NCI-H2081 (cell line): ENCODE results near the gene MED22.

Source experiments
- DNase-seq, 2 experiments: peaks; one replicate each; lab custom pipeline; 2025; lab: John Stamatoyannopoulos, UW

MED22 gene

DNA sequence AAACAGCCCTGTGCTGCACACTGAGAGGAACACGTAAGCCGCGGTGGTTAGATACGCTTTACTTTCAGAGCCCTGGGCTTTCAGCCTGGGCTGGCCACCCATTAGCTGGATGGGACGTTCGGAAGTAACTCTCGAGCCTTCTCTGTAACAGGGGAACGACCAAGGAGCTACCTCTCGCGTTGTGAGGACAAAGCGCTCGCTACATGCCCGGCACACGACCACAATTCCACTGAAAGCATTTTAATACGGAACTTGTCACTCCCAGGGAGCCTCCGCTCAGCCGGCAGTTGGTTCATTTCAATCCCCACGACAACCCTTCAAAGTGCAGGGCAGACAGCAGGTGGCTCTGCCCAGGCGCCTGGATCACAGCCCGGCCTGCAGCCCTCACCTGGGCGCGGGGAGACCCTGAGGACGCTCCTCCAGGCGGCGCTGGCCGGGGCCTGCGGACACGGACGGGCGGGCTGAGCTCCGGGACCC lies 8.0 kb upstream of the MED22 start:
- peak in 1 of 2 experiments; percentile 39 for DNase-seq

DNA sequence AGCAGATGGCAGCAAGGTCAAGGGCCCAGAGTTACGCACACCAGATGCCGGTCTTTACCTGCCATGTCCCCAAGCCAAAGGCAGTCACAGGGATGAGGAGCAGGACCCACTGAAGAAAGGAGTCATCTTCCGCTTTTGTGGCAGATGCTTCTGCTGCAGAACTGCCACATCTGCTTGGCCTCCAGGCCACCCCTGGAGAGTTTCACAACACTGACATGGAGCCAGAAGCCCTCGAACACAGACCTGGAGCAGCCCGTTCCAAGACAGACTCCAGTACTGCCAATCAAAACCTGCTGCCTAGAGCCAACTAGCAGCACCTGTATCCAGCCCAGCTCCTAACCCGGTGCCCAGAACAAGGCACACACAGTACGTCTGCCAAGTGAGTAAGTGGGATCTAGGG lies 6.8 kb upstream of the MED22 start:
- no peak for DNase-seq

DNA sequence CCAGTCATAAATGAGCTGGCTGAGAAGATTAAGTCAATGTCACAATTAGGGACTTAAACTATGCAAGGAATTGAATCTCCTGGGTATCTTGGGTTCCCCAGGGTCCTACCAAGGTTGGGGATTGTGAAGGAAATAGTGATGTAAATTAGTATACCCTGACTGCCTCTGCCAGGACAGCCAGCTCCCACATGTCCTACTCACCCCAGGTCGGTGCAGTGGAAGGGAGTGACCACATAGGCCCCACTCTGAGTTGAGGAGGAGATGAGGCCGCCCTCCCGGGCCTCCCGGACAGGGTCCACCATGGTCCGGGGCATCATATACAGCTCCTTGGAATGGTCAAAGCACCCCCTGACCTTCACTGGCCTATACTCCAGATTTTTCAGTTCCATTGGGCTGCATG lies 5.6 kb upstream of the MED22 start:
- no peak for DNase-seq

DNA sequence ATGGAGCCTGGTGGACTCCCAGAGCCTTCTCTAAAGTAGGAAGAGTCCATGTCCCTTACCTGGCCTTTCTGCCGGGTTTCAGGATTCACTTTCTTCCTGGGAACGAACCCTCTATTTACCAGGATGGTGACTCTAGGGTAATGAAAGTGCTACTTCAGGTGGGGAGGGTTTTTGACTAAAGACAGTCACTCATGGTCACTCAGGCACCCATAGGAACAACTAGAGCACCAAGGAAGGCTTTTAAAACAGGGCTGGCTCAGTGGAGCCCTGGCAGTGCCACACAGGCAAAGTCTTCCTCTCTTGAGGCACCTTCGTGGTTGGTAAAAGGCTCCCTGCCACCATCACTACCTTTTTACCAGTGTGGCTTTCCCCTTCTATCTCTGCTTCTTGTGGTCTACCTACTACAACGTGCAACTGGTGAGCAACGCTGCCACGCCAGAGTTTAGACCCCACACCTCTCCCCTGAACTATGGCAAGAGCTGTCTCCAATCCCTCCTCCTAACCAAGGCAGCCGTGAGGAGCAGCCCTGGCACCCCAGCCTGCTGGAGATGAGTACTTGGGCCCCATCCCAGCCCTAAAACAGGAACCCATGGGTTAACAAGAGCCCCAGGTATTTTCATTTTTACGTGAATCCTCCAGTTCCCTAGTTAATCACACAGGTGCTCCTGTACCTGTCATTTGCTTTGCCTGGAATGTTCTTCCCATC lies 4.9 kb upstream of the MED22 start:
- DNase-seq, result no peak

DNA sequence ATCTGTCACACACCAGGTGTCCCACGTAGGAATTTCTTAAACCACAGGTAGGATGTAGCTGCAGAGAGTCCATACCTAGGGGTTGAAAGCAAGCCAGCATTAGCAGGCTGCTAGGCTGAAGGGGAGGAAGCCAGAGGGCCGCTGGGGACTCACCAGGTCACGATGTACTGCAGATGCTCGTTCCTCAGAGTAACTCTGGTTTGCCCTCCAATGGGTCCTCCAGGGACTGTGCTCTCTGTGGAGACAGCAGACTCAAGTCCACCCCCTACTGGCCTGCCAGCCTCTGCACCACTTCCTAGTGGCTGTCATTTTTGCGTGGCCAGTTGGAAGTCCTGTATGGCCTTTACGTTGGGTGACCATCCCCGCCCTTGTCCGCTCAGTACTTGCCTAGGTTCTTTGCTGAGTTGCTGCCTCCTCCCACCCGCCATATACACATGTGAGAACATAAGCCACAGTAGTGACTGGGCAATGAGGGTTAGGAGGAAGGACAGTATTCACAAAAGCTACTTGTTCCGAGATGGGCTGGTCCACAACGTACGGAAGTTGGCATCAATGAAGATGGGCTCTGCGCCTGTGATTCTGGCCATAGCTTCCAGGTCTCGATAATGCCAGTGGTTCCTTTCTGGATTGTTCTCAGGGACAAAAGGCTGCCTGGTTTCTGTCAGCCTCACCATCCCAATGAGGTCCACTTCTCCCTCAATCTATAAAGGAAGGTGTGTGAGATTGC lies 4.1 kb upstream of the MED22 start:
- DNase-seq, result peak in 1 of 2 experiments; percentile 13

DNA sequence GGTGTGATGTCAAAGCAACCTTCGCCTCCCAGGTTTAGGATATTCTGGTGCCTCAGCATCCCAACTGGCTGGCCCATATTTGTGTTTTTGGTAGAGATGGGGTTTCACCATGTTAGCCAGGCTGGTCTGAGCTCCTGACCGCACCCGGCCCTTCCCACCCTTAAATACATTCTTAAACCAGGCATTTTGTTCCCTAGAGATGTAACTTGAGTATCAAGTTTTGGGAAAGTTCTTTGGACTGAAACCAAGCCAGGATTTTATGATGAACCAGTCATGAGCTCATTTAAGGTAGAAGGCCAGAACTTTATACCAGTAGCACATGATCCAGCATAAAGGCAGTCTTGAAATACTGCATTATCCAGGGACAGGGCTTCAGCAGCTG lies 3.6 kb upstream of the MED22 start:
- no peak for DNase-seq

DNA sequence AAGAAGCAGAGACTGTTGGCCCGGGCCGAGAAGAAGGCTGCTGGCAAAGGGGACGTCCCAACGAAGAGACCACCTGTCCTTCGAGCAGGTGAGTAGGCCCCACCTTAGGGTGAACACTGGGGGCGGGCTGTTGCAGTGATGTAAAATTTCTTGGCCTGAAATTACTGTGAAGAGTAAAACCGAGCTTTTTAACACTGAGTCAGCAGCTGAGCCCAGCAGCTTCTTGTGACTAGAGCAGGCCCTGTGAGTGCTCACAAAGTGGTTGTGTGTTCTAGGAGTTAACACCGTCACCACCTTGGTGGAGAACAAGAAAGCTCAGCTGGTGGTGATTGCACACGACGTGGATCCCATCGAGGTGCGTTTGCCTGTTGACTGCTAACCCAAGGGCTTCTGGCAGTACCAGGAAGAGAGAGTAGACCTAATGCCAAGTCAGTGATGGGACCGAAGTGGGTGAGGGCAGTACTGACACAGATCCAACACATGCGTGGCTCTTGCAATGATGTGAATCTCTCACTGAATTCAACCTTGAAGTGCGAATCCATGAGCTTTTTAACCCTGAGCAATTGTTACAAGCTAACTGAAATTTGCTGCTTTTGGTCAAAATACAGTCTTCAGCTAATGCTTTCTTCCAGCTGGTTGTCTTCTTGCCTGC lies 2.2 kb upstream of the MED22 start:
- no peak for DNase-seq

DNA sequence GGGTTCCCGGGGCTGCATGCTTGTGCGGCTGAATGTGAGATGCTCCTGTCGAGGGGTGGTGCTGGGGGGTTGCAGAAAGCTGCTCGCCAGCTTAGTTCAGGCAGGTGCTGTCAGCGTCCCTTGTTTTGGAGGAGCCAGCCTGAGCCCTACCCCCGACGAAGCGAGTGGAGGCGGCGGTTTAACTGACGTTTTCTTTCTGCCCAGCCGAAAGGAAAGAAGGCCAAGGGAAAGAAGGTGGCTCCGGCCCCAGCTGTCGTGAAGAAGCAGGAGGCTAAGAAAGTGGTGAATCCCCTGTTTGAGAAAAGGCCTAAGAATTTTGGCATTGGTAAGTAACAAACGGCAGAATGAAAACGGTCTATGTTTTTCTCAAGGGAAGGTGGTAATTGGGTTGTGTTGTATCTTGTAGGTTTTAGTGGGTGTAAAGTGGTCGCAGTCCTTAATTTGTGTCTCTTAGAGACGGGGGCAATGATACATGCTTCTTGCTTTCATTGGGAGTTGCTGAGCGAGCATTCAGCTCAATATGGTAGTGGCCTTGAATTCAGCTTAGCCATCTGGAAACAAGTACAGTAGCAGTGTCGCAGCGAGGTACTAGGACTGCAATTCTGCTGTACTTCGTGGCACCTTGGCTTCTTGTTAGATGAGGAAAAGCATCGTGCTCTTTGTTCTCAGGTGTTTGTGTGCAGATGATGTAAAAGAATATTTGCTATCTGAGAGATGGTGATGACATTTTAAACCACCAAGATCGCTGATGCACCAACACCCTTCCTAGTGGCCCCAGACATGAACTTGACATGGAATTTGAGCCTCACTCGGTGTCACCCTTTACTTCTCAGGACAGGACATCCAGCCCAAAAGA lies 1.0 kb upstream of the MED22 start:
- no peak for DNase-seq

DNA sequence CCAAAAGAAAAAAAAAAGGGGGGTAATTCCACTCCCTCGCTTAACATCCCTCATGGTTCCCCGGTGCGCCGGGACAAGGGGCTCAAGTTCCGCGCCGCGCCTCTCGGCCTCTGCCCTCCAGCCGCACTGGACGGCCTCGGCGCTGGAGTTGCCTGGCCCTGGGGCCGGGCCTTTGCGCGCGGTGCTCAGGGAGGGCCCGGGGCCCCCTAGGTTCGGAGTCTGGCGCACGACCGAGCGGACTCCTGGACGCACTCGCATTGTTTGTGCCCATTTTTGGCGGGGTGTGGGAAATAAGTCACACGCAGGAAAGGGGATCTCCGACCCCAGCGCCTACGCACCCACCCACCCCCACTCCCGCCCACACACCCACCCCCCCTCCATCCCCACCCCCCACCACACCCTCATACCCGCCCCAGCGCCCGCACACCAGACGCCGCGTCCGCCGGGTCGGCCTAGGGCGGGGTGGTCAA lies 381 bp downstream of the MED22 start:
- DNase-seq, result peak in 1 of 2 experiments; percentile 21

DNA sequence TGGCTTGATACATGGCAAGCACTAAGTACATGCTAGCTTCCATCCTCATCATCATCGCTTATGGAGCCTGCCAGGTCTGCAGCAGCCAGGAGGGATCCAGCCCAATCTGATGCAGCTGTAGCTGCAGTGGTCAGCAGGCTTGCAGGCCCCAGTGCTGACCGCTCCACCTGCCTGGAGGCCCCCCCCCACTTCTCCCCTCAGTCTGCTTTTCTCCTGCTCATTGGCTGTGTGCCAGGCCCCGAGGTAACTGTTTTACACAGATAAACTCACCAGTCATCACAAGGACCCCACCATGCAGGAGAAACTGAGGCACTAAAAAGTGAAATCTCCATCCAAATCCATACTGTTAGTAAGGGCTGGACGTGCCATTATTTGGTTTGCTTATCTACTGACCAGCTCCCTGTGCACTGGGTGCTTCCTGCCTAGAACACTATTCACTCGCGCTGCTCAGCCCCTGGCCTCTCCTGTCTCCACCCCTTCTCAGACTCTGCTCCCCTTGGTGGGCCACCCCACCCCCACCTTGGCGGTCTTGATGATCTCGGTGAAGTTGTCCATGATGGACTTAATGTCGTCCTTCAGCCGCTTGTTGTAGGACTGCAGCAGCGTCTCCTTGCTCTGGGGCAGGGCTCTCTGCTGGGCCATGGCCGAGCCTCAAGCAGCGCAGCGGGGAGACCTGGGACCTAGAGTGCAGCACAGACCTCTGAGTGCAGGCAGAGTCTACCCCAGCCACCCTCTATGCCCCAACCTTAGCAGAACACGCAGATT lies 1.7 kb downstream of the MED22 start:
- DNase-seq, result no peak

DNA sequence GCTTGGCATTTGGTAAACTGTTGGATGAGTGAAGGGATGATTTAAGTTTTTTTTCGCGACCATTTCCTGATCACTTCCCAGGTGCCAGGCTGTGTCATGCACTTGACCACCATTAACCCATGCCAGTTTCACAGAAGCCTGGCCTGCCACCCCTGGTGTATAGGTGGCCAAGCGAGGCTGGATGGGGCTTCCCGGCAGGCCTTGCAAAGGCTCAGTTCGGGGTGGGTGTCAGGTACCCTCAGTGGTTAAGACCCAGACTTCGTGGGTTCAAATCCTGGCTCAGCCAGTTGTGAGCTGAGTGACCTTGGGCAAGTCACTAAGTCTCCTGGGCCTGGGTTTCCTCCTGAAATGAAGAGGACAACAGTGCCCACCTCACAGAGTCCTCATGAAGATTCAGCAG lies 2.3 kb downstream of the MED22 start:
- DNase-seq, result no peak

DNA sequence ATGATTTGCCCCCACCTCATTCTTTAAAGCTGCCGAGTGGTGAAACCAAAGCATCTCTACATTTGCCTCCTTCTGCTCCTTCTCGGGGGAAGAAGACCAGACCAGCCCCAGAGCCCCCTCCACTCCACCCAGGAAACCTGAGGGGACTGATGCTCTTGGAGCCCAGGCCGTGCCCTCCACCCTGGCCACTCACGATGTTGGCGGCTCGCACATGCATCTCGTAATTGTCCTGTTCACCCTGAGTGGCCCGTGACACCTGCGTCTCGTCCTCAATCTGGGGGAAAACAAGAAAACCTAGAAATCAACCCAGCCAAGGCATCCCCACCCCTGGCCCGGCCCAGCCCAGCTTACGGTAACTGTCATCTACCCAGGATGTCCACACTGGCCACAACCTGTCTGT lies 3.0 kb downstream of the MED22 start:
- DNase-seq, result no peak

DNA sequence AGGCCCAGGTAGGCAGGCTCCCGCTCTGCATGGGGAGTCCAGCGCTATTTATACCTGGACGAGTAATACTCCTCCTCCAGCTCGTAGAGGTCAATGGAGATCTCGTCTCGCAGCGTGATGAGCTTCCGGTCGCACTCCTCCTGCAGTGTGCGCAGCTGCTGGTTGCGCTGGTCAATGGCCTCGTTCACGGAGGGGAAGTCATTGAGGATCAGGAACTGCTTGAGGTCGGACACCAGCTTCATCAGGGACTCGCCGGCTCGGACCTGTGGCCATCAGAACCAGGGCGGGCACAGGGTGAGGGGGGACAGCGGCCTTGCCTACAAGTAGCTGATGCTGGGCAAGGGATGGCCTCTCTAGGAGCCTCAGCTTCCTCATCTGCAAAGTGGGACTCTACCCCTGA lies 3.9 kb downstream of the MED22 start:
- no peak for DNase-seq

DNA sequence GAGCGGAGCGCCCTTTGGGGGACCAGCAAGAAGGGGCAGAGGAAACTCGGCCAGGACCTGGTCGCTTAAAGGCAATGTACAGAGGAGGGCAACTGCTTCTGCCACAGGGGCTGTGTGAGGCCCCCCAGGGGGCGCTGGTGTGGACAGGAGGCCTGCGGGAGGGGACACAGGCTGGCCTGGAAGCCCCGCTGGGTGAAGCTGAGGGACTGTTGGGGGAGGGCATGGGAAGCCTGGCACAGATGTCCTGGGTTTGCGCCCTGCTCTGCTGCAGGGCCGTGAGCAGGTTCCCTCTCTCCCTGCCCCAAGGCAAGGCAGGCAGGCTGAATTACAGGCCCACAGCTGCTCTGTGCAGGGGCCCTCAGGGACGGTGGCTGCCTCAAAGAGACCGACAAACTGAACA lies 5.4 kb downstream of the MED22 start:
- no peak for DNase-seq

DNA sequence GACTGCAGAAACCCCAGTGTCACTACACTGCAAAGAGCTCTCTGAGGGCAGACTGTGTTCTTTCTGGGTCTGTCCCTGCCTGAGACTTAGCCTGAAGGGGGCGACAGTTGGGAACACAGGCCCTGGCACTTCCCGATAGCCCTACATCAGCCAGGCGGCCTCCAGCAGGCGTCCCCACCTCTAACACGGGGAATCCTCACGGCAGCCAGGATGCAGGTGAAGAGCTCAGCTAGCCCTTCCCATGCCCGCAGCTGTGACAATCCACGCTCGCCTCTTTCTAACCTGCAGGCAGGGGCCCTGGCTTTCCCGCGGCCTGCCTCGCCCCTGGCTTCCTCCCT lies 5.9 kb downstream of the MED22 start:
- DNase-seq, result no peak

DNA sequence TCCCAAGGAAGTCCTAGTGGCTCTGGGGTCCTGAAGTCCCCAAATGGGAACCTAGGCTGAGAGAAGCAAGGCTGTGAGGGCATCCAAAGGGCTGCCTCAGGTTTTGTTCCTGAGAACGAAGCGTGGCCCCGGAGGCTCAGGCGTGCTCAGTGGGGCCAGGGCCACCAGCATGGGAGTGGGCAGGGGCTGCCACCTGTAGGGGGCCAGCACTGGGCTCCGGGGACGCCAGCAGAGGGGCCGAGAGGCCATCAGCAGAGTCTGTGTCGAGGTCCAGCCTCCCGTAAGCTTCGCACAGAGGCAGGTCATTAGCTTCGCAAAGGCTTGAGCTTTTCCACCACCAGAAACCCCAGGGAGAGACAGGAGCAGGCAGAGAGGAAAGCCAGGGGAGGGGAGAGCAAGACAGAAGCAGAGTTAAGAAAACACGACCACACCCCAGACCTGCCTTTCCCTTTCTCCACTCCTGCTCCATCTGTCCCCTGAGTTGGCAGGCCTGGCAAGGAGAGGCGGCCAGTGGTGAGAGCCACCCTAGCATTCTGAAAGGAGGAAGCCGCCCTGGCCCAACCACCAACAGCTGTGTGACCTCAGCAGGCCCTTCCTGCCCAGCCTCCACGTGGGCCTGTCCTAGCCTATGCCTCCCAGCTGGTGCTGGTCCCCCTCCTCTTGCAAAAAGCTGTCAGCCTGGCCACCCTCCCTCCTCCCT lies 6.4 kb downstream of the MED22 start:
- DNase-seq, result no peak

DNA sequence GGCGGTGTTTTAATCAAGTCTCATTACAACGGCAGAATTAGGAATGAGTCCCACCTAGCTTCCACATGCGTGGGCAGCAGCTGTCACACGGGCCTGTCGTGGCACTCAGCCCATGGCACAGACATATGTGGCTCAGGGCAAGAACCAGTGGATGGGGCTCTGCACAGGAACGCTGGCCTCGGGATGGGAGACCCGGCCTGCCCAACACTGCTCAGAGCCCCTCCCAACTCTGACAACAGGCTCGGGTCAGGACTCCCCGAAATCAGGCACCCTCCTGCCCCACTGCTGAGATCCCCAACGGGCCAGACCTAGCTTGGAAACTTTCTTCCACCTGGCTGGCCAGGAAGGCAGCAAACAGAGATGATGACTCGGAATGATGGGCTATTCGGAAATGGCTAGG lies 7.0 kb downstream of the MED22 start:
- no peak for DNase-seq

DNA sequence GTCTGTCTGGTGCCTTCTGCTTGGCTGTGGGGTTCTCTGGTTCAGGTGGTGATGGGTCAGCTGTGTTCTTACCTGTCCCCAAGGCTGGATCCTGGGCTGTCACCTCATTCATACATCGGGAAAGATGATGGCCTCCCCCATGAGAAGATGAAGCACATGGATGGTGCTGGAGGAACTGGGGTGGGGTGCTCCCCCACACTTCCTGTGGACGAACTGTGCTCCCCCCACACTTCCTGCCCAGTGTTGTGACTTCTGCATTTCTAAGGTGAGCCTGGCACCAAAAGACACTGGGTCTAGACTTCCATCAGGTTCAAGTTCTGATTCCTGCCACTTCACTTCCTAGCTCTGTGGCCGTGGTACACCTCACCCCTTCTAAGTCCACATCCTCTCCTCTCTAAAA lies 7.7 kb downstream of the MED22 start:
- DNase-seq, result no peak

DNA sequence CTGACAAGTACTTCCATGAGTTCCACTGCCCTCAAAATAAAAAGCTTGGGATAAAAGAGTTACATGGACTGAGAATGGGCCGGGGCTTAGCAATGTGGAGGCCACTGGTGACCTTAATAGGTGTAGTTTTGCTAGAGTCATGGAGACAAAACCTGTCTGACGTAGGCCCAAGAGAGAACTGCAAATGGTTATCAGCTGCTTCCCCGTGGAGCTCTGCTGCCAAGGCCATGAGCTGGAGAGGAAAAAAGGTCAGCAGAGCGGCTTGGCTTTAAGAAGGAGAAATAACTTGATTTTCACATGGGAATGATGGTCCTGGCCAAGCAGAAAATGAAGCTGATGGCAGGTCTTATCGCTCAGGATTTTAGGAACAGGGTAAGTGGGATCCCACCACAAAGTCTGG lies 8.3 kb downstream of the MED22 start:
- DNase-seq, result no peak

DNA sequence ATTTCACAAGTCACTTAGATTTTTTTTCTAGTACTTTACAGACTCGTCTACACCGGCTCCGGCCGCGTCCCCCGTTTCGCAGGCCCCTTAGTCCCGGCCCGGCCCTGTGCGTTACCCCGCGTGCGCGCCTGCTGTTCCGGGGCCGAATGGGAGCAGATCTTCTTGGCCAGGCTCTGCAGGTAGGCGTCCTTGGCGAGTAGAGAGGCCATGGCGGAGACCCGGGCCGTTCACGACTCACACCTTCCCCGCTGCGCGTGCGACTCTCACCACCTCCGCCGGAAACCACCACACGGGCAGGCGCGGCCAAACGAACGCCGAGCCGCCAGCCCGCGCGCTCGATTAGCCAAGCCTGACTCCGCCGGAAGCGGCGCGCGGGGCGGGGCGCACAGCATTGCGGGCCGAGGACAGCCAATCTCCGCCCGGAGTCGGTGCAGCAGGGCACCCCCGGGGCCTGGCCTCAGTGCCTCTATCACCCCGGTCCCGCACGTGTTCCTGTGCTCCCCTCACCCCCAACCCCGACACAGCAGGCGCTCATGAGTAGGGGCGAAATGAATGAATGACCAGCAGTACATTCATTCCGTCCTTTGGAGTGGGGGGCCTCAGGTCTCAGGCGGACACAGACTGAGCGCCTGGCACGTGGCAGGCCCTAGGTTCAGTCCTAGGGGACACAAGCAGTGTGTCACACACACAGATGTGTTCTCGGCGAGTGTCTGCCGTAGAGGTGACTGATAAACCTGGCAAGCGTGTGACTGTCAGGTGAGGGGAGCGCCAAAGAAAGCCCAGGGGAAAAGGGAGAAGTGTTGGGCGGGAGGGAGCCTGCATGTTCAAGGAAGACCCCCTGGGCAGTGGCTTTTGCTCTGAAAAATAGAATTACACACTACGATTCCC lies 11.8 kb downstream of the MED22 start, which contains the start of gene SURF6:
Gene SURF6, minus strand, starts transcription at position 265 of the 888 bp plus-strand sequence. Its CDS starts 56 bp downstream, at position 209.
- DNase-seq, result peak; percentile 93 to 95
